PFSK-1 (cell line): ENCODE measurements around the gene NOL4L.

Source experiments
- FOXP2 ChIP-seq: optimal IDR thresholded peaks from 2 replicates; pipeline ENCODE3; 2011; ENCODE audit warnings: borderline replicate concordance, control low read depth, inconsistent platforms; ENCODE audit not compliant: insufficient read depth; ENCODE audit errors: extremely low read length, extremely low read depth
- POLR2AphosphoS5 ChIP-seq: IDR thresholded peaks from 2 replicates; pipeline ENCODE4 v1.6.1; 2012; ENCODE audit warnings: low read depth, mild to moderate bottlenecking, control low read depth, low read length, moderate library complexity
- REST ChIP-seq, 2 experiments: IDR thresholded peaks; 2 replicates each; pipeline versions ENCODE4 v1.6.1 to v1.8.0; 2011 to 2012; ENCODE audit warnings: low read depth in 2 of 2, low read length in 2 of 2, control low read depth in 1 of 2, inconsistent platforms in 1 of 2, mild to moderate bottlenecking in 1 of 2, moderate library complexity in 1 of 2; ENCODE audit not compliant: insufficient read depth in 1 of 2
- SIN3A ChIP-seq: IDR thresholded peaks from 2 replicates; pipeline ENCODE4 v1.6.1; 2012; ENCODE audit warnings: mild to moderate bottlenecking, low read length, moderate library complexity, borderline replicate concordance; ENCODE audit not compliant: insufficient read depth
- TAF1 ChIP-seq: IDR thresholded peaks from 2 replicates; pipeline ENCODE4 v1.6.1; 2012; ENCODE audit warnings: low read length, control low read depth, borderline replicate concordance; ENCODE audit not compliant: insufficient read depth

NOL4L gene

DNA sequence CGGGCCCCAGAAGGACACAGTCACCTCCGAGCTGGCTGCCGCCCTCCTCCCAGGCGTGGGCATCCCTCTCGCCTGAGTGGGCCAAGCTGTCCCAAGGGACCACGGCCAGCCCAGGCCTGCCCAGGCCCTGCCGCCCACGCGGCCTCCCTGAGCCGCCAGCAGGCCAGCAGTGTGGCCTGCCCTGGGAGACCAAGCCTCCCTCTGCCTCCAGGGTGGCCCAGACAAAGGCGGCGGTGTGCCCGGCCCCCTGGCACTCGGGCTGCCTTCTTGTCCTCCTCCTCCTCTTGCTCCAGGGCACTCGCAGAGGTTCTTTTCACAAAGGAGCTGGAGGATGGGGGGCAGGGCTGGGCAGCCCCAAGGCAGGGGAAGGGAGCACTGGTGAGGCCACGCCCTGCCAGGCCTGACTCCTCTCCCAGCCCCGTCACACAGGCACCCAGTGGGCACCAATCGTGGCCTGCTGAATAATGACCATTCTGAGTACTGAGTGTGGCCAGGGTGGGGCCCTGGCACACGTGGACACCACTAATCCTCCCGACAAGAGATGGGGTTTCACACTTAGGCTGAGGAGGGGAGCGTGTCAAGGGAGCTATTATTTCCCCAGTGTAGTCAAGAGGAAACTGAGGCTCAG is 25.3 kb downstream of the NOL4L start:
- TF ChIP-seq SIN3A = no peak
- TF ChIP-seq FOXP2 = no peak
- no peak for TF ChIP-seq REST (IDR thresholded peaks at IDR 0.05; ENCODE audit: insufficient read depth in 1 of 2, low read depth in 2 of 2, low read length in 2 of 2)
- TF ChIP-seq POLR2AphosphoS5 = no peak
- no peak for TF ChIP-seq TAF1

- TF ChIP-seq POLR2AphosphoS5 (no peak), FOXP2 (no peak), TAF1 (no peak), REST (IDR thresholded peaks at IDR 0.05; ENCODE audit: insufficient read depth in 1 of 2, low read depth in 2 of 2, low read length in 2 of 2) (no peak), SIN3A (no peak)
Observed at GRCh38 chr20:32559205-32559752, 25.9 kb downstream of the NOL4L start.

DNA sequence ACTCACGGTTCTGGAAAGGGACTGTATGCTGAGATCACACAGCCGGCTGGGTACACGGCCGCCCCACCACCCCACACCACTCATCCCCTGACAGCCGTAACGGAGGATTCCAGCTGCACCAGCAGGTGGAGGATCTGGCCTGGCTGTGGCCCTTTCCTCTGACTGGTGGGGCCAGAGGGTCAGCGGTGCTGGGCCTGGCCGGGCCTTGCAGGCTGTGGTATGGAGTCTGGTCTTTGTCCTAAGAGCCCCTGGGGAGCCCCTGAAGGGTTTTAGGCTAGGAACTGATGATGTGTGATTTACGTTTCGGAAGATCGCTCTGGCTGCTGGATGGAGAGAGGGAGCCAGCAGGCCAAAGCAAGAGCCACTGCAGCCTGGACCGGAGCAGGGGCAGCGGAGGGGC is 26.6 kb downstream of the NOL4L start:
- TF ChIP-seq REST (IDR thresholded peaks at IDR 0.05; ENCODE audit: insufficient read depth in 1 of 2, low read depth in 2 of 2, low read length in 2 of 2) (no peak), TAF1 (no peak), SIN3A (no peak), FOXP2 (no peak), POLR2AphosphoS5 (no peak)

DNA sequence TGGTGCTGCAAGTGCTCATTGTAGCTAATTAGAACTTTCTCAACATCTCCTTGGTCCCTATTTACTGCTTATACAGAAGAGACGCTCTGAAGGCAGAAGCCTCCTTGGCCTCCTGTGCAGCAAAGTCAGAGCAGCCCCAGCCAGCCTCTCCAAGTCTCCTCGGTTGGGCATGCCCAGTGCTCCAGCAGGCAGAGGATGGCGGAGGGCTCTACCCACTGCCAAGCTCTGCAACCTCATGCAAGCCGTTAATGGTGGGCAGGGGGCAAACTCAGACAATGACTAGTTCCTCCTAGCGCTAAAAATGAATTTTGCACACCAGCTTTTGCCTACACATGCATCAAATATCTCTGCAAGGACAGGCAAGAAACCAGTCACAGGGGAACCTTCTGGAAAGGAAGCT is 27.8 kb downstream of the NOL4L start:
- no peak for TF ChIP-seq REST (IDR thresholded peaks at IDR 0.05; ENCODE audit: insufficient read depth in 1 of 2, low read depth in 2 of 2, low read length in 2 of 2)
- TF ChIP-seq TAF1 = no peak
- no peak for TF ChIP-seq FOXP2
- no peak for TF ChIP-seq POLR2AphosphoS5
- no peak for TF ChIP-seq SIN3A
